ENCODE measurements around the gene ZBTB46.

ZBTB46 gene

DNA sequence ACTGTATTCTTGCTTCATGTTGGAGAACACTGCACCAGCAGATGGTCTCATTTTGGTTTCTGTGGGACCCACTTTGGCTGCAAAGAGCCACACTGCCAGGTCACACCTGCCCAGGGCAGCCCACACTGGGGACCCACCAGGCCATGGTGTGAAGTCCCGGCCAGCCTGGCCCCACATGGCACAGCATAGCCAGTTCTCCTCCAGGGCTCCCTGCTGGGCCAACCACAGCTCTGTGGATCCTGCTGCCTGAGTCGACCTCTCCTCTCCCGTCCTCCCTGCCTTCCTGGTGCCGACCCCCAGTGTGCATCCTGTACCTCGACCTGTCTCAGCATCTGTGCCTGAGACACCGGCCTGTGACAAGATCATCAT lies 126.3 kb downstream of the ZBTB46 start:
- H3K27me3 ChIP-seq (ENCODE audit: insufficient read depth, low read length): no peaks in the 10 kb centered on the region
- no peaks in the 10 kb centered on the region for H3K9me3 ChIP-seq (ENCODE audit: insufficient read depth, low read depth, low read length)
- no peak overlapping the region for H3K4me3 ChIP-seq (ENCODE audit: low read length)
- H3K36me3 ChIP-seq (ENCODE audit: insufficient read depth, low read length): peaks cover 27% of the 10 kb centered on the region
- H3K9ac ChIP-seq (ENCODE audit: low read depth, low read length): no peak overlapping the region
- WGBS: 85% methylated on average over 6 of the region's 6 CpGs
- no peaks in the 10 kb centered on the region for H3K4me1 ChIP-seq (ENCODE audit: insufficient read depth, low read length)
- H3K27ac ChIP-seq (ENCODE audit: low read depth, low read length): no peak overlapping the region

GRCh38 chr20:63703976-63704748 lies 126.9 kb downstream of the ZBTB46 start:
- peaks cover 27% of the 10 kb centered on the region for H3K36me3 ChIP-seq (ENCODE audit: insufficient read depth, low read length)
- peaks cover 4% of the 10 kb centered on the region; the same call in 1 of the 2 replicates for H3K4me1 ChIP-seq (ENCODE audit: insufficient read depth, low read length)
- no peak overlapping the region for H3K9ac ChIP-seq (ENCODE audit: low read depth, low read length)
- WGBS: 95% methylated on average over 11 of the region's 11 CpGs
- H3K9me3 ChIP-seq (ENCODE audit: insufficient read depth, low read depth, low read length): no peaks in the 10 kb centered on the region
- no peaks in the 10 kb centered on the region for H3K27me3 ChIP-seq (ENCODE audit: insufficient read depth, low read length)
- no peak overlapping the region for H3K27ac ChIP-seq (ENCODE audit: low read depth, low read length)
- no peak overlapping the region for H3K4me3 ChIP-seq (ENCODE audit: low read length)

- H3K4me1 ChIP-seq (ENCODE audit: insufficient read depth, low read length): peaks cover 8% of the 10 kb centered on the region; the same call in 1 of the 2 replicates
- no peak overlapping the region for H3K9ac ChIP-seq (ENCODE audit: low read depth, low read length)
- no peak overlapping the region for H3K27ac ChIP-seq (ENCODE audit: low read depth, low read length)
- peaks cover 27% of the 10 kb centered on the region for H3K36me3 ChIP-seq (ENCODE audit: insufficient read depth, low read length)
- no peaks in the 10 kb centered on the region for H3K27me3 ChIP-seq (ENCODE audit: insufficient read depth, low read length)
- no peak overlapping the region for H3K4me3 ChIP-seq (ENCODE audit: low read length)
- 93% methylated on average over 15 of the region's 15 CpGs for WGBS
- H3K9me3 ChIP-seq (ENCODE audit: insufficient read depth, low read depth, low read length): no peaks in the 10 kb centered on the region
Measured at GRCh38 chr20:63703471-63703975, 127.5 kb downstream of the ZBTB46 start.

- Histone ChIP-seq H3K4me3 (ENCODE audit: low read length) (no peak overlapping the region), H3K9me3 (ENCODE audit: insufficient read depth, low read depth, low read length) (no peaks in the 10 kb centered on the region), H3K27ac (ENCODE audit: low read depth, low read length) (no peak overlapping the region), H3K27me3 (ENCODE audit: insufficient read depth, low read length) (no peaks in the 10 kb centered on the region), H3K4me1 (ENCODE audit: insufficient read depth, low read length) (peaks cover 8% of the 10 kb centered on the region; the same call in 1 of the 2 replicates), H3K36me3 (ENCODE audit: insufficient read depth, low read length) (peaks cover 27% of the 10 kb centered on the region), H3K9ac (ENCODE audit: low read depth, low read length) (no peak overlapping the region)
- WGBS: 87% methylated on average over 13 of the region's 13 CpGs
Measured at GRCh38 chr20:63702751-63703470, 128.2 kb downstream of the ZBTB46 start.

DNA sequence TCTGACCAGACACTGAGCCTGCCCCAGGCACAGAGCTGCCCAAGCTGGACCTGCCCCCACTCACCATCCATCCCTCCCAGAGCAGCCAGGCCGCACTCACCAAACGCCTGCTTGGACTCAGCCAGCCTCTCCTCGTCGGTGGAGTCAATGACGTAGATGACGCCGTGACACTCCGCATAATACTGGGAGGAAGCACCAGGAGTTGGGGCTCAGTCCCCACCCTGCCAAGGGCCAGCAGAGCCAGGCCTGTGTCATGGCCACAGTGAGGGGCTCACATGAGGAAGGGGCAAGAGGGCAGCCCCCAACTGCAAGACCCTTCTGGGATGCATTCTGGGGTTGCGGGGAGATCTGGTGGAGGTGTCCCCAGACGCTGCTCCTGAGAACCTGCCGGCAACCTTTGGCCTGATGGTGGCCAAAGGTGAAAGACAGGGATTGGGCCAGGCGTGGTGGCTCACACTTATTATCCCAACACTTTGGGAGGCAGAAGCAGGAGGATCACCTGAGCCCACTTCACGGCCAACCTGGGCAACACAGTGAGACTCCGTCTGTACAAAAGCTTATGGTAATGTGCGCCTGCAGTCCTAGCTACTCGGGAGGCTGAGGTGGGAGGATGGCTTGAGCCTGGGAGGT lies 128.9 kb downstream of the ZBTB46 start:
- no peak overlapping the region for H3K4me3 ChIP-seq (ENCODE audit: low read length)
- no peaks in the 10 kb centered on the region for H3K27me3 ChIP-seq (ENCODE audit: insufficient read depth, low read length)
- peaks cover 27% of the 10 kb centered on the region for H3K36me3 ChIP-seq (ENCODE audit: insufficient read depth, low read length)
- no peak overlapping the region for H3K9ac ChIP-seq (ENCODE audit: low read depth, low read length)
- no peaks in the 10 kb centered on the region for H3K9me3 ChIP-seq (ENCODE audit: insufficient read depth, low read depth, low read length)
- peaks cover 8% of the 10 kb centered on the region; the same call in 1 of the 2 replicates for H3K4me1 ChIP-seq (ENCODE audit: insufficient read depth, low read length)
- no peak overlapping the region for H3K27ac ChIP-seq (ENCODE audit: low read depth, low read length)
- WGBS: 92% methylated on average over 16 of the region's 16 CpGs

DNA sequence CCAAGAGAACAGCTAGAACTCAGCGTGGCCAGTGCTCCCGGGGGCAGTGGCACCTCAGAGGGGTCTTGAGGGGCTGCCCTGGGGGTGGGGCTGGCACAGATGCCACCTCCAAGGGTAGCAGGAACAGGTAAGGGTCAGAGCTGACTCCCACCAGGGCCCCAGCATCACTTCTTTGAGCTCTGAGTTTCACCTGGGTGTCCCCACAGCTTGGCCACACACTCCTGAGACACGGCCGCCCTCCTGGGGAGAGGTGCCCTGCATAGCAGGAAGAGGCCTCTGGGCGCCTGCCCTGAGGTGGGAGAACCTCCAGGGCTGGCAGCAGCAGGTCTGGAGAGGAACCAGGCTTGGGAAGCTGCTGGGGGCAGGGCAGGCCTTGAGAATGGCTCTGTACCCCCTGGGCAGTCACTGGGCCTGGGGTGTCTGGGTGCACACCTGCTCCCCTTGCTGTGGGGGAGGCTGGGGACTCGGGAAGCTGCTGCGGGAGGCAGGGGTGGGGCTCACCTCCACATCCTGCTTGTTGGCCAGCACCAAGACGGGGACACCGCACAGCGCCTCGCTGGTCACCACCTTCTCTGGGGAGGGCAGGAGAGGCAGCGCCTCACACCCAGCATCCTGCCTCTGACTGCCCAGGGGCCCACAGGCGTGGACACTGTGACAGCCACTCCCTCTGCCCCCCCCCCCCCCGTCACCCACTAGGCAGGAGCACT lies 129.6 kb downstream of the ZBTB46 start:
- no peaks in the 10 kb centered on the region for H3K9me3 ChIP-seq (ENCODE audit: insufficient read depth, low read depth, low read length)
- H3K27ac ChIP-seq (ENCODE audit: low read depth, low read length): no peak overlapping the region
- peaks cover 8% of the 10 kb centered on the region for H3K4me1 ChIP-seq (ENCODE audit: insufficient read depth, low read length)
- H3K36me3 ChIP-seq (ENCODE audit: insufficient read depth, low read length): peaks cover 25% of the 10 kb centered on the region
- H3K9ac ChIP-seq (ENCODE audit: low read depth, low read length): no peak overlapping the region
- H3K4me3 ChIP-seq (ENCODE audit: low read length): no peak overlapping the region
- H3K27me3 ChIP-seq (ENCODE audit: insufficient read depth, low read length): no peaks in the 10 kb centered on the region
- WGBS: 92% methylated on average over 14 of the region's 14 CpGs

DNA sequence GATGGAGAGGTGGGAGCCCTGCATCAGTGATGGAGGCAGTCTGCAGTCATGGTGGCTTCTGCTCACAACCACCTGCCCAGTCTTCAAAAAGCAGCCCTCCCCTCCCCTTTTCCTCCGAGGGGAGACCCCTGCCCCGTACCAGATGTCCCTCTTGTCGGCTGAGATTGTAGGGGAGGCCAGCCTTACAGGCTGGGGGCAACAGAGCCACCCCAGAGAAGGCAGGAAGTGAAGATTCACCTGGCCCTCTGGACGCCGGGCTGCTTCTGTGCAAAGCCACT lies 130.1 kb downstream of the ZBTB46 start:
- Histone ChIP-seq H3K27me3 (ENCODE audit: insufficient read depth, low read length) (no peaks in the 10 kb centered on the region), H3K9me3 (ENCODE audit: insufficient read depth, low read depth, low read length) (no peaks in the 10 kb centered on the region), H3K4me1 (ENCODE audit: insufficient read depth, low read length) (peaks cover 8% of the 10 kb centered on the region), H3K27ac (ENCODE audit: low read depth, low read length) (no peak overlapping the region), H3K4me3 (ENCODE audit: low read length) (no peak overlapping the region), H3K9ac (ENCODE audit: low read depth, low read length) (no peak overlapping the region), H3K36me3 (ENCODE audit: insufficient read depth, low read length) (peaks cover 20% of the 10 kb centered on the region)
- WGBS: 85% methylated on average over 5 of the region's 5 CpGs

- WGBS: 94% methylated on average over 42 of the region's 43 CpGs
- Histone ChIP-seq H3K4me3 (ENCODE audit: low read length) (no peak overlapping the region), H3K36me3 (ENCODE audit: insufficient read depth, low read length) (peaks cover 15% of the 10 kb centered on the region), H3K9me3 (ENCODE audit: insufficient read depth, low read depth, low read length) (no peaks in the 10 kb centered on the region), H3K4me1 (ENCODE audit: insufficient read depth, low read length) (peaks cover 8% of the 10 kb centered on the region), H3K27me3 (ENCODE audit: insufficient read depth, low read length) (no peaks in the 10 kb centered on the region), H3K9ac (ENCODE audit: low read depth, low read length) (no peak overlapping the region), H3K27ac (ENCODE audit: low read depth, low read length) (no peak overlapping the region)
Measured at GRCh38 chr20:63700199-63701050, 130.6 kb downstream of the ZBTB46 start.

DNA sequence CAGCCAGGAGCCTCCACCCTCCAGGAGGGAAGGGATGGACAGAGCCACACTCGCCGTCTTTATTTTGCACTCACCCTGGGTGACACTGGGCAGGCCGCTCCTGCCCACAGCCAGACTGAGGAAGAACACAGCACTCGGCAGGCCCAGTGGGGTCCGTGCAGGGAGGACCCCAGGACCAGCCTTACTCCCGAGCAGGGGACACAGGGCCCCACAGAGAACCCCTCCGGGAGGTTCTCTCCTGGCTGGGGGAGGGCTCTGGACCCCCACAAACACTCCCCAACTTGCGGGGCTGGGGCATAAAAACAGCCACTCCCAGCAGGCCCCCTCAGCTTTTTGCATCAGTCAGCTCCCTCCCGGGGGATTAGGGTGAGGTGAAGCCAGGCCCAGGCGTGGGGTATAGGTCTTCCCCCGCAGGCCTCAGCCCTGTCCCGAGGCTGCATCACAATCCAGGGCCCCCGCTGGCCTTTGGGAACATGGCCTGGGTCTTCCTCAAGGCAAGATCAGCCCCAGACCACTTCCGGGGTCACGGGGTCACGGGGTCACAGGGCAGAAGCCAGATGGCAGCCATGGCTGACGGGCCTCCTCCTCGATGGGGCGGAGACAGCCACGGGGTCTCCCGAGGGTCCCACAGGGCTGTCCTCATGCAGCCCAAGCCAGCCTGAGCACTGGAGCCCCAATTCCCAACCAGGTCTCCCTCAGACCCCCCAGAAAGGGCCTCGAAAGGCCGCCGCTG lies 131.4 kb downstream of the ZBTB46 start:
- Histone ChIP-seq H3K4me1 (ENCODE audit: insufficient read depth, low read length) (peaks cover 8% of the 10 kb centered on the region), H3K27ac (ENCODE audit: low read depth, low read length) (peak overlapping the region; percentile 63), H3K27me3 (ENCODE audit: insufficient read depth, low read length) (no peaks in the 10 kb centered on the region), H3K9me3 (ENCODE audit: insufficient read depth, low read depth, low read length) (no peaks in the 10 kb centered on the region), H3K4me3 (ENCODE audit: low read length) (no peak overlapping the region), H3K36me3 (ENCODE audit: insufficient read depth, low read length) (peaks cover 7% of the 10 kb centered on the region), H3K9ac (ENCODE audit: low read depth, low read length) (no peak overlapping the region)
- WGBS: 83% methylated on average over 24 of the region's 24 CpGs
